Fibroblast of skin of left quadriceps (primary cell): ENCODE data around the gene ANKHD1.
"Not testable (repeated sequence)": the region's sequence is repeated elsewhere in the genome, so short reads cannot be mapped to it uniquely, and the experiment has no call there.

ENCODE experiments used
- DNase-seq, 2 experiments: peaks; one replicate each; pipeline ENCODE4 v3.0.0-alpha.2; 2013; ENCODE audit warnings: low read depth in 2 of 2

Gene ANKHD1

DNA sequence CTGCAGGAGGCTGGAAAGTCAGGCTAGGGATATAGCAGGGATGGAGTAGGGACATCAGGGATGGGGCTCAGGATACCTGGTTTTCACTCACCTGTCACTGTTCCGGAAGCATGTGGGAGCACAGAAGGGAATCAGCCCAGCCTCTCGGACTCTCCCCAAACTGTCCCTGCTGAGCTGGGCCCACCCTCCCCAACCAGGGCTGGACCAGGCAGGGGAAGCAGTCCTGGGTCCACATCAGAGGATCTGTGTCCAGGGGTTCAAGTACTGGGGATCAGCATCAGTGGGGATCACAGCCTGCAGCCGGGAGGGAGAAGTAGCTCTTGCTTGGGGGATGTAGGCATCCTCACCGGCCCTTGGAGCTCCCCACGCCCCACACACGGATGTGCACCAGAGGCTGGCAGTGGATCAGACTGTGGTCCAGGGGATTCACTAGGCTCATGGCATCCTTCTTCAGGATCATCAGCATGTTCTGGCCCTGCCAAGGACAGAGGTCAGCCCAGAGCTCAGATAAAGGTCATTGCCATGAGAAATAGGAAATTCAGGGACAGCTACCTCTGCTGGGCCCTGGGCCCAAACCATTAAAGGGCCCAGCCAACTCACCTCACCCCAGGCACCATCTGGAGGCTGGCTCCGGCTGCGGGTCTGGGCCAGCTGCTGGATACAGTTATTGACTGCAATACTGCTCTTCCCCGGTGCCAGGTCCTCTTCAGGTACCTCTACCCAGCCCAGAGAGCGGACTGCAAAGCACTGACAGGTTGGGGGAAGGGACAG, 160.3 kb downstream of the ANKHD1 start:
- no peak for DNase-seq

DNA sequence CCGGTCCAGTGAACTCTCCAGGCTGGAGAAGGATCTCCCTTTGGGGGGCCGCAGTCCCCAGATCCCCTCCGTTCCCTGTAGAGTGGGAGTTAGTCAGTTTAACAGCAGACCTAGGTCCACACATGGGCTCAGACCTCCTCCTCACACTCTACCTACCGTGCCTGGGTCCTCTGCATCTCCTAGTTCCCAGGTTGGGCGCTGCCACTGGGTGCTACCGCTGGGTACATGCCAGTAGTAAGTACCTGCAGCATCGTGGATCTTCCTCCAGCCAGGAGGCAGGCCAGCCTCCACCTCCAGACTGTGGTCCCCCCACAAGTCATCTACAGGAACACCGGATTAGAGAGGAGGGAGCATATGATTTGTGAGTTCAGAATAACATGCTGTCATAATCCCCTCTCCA, 162.0 kb downstream of the ANKHD1 start:
- no peak for DNase-seq

DNA sequence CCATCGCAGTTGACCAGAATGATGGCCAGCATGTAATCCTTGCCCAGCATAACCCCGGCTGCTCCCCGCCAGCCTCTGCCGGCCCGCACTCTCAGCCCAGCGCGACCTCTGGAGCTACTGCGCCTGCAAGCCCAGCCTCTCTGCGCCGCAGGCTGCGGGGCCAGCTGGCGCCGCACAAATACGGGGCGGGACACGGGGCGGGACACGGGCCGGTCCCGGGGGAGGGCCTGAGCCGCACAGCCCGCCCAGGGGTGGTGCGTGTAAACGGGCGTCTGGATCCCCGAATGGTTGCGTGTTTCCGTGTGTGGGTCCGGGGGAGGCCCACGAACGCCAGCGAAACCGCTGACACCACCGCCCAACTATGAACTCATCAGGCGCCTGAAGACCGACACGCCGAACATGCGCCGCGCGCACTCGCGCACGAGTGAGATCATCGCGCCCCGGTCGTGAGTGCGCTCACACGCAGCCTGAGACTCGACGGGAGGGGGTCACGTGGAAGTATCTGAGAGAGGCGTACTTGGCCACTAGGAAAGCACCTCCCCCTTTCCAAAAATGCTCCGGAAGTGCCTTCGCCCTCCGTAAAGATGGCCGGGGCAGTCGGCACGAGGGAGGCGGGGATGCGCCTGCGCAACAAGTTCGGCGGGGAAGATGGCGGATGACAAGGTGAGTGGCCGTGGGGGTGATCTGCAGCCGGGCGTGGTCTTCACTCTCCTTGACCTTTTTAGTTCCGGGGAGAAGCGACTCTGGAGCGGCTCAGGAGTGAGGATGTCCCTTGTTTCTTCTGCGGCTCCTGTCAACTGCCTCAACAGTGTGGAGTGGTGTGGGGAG, 162.8 kb downstream of the ANKHD1 start, which contains the start of the genes APBB3 and SLC35A4:
APBB3 (minus strand) TSS at position 403 of the 828 bp plus-strand sequence; CDS start at position 50, 353 bp downstream.
SLC35A4 (plus strand) TSS at position 633 of the 828 bp plus-strand sequence. CDS start 2,342 bp downstream, outside the sequence.
- DNase-seq = peak; percentile 97

DNA sequence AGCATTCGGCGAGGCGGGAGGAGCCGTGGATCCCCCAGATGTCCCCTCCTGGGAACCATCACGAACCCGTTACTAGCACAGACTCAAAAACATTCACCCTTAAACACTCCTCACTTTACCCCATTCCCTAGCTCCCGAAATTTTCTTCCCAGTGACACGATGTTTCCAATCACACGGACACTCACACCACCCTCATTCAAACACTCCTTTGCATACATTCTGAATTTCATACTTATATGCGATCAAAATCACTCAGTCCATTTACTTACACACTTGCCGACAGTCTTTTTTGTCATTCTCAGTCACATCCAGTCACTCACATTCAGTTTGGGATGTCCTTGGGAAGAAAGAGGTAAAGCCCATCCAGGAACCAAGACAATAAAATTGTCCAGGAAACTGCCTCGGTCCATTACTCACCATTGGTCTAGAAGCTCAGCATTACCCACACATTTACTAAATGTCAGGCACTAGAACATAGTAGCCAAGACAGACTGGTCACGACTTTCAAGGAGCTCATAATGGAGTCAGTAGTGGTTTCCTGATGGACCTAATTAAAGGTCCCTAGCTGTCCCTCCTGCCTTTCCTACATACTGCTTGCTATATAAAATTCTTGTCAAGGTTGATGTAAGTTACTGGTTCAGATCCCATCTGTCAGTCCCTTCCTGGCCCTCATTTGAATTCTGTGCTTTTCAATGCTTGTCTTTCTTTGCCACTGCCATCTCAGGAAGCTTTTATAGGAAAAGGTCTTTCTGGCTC, 163.6 kb downstream of the ANKHD1 start:
- no peak for DNase-seq

DNA sequence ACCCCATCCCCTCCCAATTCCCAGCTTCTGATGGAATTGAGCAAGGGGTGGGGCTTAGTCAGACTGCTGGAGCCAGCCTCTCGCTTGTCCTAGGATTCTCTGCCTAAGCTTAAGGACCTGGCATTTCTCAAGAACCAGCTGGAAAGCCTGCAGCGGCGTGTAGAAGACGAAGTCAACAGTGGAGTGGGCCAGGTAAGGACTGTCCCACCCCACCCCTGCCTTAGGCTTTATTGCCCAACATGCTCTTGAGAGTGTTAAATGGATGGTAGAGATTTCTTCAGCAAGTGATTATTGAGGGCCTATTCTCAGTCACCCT, 164.1 kb downstream of the ANKHD1 start:
- no peak for DNase-seq

DNA sequence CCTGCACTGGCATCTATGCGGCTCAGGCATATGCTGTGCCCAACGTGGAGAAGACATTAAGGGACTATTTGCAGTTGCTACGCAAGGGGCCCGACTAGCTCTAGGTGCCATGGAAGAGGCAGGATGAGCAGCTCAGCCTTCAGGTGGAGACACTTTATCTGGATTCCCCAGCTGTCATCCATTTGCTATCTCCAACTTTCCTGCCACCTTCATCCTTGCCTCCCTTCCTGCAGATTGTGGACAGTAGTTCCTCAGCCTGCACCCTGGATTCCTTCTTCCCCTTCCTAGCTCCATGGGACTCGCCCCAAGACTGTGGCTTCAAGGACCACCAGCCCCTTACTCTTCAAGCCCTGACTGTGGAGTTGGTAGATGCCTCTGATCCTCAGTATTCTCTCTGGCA, 165.0 kb downstream of the ANKHD1 start:
- no peak for DNase-seq

DNA sequence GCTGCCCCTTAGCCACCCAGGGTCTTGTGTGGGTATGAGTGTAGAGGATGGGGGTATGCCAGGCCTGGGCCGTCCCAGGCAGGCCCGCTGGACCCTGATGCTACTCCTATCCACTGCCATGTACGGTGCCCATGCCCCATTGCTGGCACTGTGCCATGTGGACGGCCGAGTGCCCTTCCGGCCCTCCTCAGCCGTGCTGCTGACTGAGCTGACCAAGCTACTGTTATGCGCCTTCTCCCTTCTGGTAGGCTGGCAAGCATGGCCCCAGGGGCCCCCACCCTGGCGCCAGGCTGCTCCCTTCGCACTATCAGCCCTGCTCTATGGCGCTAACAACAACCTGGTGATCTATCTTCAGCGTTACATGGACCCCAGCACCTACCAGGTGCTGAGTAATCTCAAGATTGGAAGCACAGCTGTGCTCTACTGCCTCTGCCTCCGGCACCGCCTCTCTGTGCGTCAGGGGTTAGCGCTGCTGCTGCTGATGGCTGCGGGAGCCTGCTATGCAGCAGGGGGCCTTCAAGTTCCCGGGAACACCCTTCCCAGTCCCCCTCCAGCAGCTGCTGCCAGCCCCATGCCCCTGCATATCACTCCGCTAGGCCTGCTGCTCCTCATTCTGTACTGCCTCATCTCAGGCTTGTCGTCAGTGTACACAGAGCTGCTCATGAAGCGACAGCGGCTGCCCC, 165.6 kb downstream of the ANKHD1 start:
- DNase-seq = no peak

DNA sequence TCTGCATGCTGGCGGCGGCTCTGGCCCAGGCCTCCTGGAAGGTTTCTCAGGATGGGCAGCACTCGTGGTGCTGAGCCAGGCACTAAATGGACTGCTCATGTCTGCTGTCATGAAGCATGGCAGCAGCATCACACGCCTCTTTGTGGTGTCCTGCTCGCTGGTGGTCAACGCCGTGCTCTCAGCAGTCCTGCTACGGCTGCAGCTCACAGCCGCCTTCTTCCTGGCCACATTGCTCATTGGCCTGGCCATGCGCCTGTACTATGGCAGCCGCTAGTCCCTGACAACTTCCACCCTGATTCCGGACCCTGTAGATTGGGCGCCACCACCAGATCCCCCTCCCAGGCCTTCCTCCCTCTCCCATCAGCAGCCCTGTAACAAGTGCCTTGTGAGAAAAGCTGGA, 166.2 kb downstream of the ANKHD1 start:
- DNase-seq = no peak

DNA sequence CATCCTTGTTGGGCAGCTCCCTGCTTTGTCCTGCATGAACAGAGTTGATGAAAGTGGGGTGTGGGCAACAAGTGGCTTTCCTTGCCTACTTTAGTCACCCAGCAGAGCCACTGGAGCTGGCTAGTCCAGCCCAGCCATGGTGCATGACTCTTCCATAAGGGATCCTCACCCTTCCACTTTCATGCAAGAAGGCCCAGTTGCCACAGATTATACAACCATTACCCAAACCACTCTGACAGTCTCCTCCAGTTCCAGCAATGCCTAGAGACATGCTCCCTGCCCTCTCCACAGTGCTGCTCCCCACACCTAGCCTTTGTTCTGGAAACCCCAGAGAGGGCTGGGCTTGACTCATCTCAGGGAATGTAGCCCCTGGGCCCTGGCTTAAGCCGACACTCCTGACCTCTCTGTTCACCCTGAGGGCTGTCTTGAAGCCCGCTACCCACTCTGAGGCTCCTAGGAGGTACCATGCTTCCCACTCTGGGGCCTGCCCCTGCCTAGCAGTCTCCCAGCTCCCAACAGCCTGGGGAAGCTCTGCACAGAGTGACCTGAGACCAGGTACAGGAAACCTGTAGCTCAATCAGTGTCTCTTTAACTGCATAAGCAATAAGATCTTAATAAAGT, 166.9 kb downstream of the ANKHD1 start:
- DNase-seq = no peak

DNA sequence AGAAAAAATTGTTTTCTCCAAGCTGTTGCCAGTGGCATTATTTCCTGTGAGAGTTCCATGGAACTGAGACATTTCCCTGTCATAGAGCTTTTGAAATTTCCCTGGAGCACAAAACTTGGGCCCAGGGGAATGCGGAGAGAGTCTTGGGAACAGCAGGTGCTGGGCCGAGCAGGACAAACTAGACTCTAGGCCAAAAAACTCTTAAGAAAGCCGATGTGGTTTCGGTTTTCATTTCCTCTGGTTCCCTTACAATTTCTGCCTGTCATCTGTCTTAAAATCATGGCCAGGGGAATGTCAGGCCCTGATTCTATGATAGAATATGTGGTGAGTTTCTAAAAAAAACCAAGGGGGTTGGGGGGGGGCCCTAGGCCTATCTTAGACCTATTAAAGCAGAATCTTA, 167.6 kb downstream of the ANKHD1 start:
- no peak for DNase-seq

DNA sequence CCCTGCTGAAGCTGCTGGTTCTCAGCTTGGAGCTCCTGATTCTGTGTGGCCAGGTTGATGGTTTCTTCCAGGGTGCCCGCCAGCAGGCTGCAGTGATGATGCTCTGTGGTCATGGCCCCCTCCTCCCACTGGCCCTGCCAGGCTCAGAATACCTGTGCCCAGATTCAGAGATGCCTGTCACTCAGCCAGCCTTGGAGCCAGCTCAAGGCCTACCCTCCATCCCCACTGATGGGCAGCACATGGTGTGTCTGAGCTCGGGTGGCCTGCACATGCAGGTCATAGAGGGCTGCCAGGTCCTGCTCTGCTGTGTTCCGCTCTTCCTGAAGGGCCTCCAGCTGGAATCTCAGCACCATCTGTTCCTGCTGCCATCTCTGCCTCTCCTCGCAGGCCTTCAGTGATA, 168.4 kb downstream of the ANKHD1 start:
- no peak for DNase-seq

DNA sequence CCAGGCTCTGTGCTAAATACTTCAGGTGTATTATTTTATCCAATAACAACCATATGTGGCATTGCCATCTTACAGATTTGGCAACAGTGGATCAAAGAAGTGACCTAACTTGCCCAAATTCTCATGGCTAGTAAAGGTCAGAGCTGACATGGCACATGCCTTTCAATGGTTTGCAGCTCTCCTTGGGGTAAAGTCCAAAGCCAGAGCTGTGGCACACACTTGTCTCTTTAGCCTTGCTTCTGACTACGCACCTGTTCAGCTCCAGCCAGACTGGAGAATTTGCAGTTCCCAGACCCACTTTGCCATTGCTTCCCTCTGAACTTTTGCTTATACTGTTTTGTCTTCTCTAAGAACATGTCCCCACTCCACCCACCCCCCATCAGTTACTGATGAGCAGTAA, 168.9 kb downstream of the ANKHD1 start:
- DNase-seq = no peak

DNA sequence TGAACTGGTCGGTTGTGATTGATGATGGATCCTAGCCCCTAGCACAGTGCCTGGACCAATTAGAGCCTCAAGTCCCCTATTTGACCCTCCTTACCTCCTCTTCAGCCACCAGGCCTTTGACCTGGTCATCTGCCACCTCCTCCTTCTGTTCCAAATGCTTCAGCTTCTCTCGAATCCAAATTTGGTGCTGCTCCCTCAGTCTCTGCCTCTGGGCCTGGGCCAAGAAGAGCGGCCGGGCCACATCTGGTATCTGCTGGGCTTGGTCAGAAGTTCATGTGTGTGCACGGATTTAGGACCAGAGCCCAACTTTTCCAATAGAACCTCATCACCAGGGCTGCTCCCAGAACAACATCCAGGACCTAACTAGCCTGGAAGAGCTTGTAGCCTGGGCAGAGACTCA, 169.5 kb downstream of the ANKHD1 start:
- DNase-seq = no peak

DNA sequence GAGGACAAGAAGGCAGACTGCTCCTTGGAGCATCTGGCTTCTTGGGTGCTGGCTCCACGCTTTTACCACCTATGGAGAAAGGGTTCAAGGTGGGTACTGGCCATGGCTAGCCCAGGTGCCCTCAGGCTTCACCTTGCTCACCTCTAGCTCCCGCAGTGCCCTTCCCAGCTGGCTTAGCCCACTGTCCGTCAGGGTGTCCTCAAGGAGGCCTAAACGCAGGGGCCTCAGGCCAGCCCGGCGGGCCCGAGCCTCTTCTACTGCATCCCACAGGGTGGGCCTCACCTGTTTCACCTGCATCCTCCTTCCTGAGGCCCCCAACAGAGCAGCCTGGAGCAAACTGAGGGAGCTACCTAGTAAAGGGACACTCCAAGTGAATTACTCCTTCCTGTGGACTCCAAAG, 172.1 kb downstream of the ANKHD1 start:
- DNase-seq = no peak

DNA sequence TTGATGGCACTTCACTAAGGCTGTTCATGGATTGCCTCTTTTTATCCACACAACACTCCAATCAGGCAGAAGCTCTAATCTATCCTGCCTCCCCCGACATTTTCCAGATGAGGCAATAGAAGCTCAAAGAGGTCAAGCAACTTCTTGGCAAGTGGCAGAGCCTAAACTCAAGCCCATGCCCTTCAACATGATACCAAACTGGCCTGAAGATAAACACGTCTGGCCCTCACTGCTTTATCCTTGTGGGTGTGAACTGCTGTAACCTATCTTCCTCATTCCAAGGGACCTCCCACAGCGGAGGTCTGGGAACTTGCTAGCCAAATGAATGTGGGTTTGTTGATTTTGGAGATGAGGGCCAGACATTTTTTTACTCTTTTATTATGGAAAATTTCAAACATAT, 172.5 kb downstream of the ANKHD1 start:
- no peak for DNase-seq

DNA sequence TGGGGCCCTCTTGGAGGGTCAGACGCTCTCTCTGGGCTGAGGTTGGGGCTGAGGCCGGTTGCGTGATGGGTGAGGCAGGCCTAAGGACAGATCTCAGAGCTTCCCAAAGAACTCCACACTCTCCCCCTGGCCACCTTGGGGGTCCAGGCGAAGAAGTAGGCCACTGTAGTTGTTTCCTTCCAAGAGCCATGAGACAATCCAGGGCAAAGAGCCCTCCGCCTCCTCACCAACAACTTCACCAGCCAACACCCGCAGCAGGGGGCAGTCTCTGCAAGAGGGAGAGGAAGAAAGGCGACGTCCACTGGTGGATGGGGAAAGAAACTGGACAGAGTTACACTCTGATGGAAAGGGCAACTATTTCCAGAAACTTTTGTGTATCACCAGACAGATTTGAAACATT, 173.7 kb downstream of the ANKHD1 start:
- DNase-seq = no peak

DNA sequence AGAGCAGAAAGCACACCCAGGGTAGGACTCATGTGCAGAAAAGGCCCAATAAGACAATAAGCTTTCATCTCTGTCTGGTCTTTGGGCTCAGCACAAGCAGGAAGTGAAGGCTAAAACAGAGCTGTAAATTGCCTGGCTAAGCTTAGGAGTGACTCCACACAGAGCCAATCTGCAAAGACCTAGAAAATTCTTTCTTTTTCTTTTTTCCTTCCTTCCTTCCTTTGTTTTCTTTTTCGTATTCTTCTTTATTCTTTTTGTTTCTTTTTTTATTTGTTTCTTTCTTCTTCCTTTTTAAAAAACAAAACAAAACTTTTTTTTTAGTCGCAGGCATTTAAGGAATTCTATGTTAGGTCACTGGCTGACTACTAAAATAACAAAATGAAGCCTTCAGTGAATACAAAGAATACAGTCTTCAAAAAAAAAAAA, 175.2 kb downstream of the ANKHD1 start:
- no peak for DNase-seq

DNA sequence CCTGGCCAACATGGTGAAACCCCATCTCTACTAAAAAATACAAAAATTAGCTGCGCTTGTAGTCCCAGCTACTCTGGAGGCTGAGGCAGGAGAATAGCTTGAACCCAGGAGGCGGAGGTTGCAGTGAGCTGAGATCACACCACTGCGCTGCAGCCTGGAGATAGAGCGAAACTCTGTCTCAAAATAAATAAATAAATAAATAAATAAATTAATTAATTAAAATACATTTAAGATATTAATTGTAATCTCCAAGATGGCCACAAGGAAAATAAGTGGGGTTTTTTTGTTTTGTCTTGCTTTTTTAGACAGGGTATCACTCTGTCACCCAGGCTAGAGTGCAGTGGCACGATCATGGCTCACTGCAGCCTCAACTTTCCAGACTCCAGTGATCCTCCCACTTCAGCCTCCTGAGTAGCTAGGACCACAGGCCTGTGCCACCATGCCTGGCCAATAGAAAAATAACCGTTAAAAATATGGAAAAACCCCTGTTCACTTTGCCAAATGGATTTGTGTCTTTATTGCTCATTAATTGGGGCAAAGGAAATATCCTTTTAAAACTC, 177.6 kb downstream of the ANKHD1 start:
- not testable (repeated sequence) for DNase-seq

DNA sequence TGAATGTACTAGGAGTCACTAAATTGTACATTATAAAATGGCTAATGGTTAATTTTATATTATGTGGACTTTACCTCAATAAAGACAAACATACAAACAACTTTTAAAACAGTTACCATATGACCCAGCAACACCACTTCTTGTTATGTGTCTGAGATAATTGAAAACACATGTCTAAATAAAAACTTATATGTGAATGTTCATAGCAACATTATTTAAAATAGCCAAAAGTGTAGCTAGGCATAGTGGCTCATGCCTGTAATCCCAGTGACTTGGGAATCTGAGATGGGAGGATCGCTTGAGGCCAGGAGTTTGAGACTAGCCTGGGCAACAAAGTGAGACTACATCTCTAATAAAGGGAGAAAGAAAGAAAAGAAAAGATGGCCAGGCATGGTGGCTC, 185.9 kb downstream of the ANKHD1 start:
- DNase-seq = no peak

DNA sequence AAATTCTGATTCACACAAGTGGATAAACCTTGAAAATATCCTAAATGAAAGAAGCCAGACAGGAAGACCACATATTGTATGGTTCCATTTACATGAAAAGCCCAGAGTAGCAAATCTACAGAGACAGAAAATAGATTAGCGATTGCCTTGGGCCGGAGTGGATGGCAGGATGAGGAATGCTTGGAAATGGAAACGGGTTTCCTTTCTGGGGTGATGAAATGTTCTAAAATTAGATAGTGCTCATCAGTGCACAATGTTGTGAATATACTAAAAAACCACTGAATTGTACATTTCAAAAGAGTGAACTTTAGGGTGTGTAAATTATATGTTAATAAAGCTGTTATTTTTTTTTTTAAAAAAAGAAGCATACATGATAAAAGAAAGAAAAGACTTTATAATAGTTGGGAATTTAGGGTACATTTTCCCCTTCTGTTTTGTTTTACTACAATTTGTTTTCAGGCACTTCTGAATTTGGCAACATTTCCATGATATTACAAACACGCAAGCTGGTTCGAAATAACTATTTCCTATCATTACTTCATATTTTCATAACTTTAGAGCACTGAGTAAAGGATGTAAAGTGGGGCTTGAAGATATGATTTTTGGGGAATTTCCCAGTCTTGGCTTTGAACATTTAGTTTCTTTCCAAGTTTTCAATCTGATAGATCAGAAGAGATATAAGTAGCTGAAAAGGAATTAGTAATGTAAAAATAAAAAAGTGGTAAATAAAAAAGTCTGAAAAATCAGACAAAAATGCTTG, 186.9 kb downstream of the ANKHD1 start:
- no peak for DNase-seq
